SK-MEL-5 (cell line): ENCODE data around the gene RAB4B. TPM values are rescaled to one million over a fixed set of nuclear protein-coding genes. Genes with fewer than 3 reads are reported as not detected.
"Not testable (repeated sequence)": the region's sequence is repeated elsewhere in the genome, so short reads cannot be mapped to it uniquely, and the experiment has no call there.

Source experiments
- DNase-seq: peaks from one replicate; pipeline ENCODE4 v3.0.0-alpha.2; 2016; ENCODE audit warnings: low read depth, low spot score
- in situ Hi-C: cut with HindIII; loops from 2 replicates; pipeline ENCODE4 v1.10.0; 2016; ENCODE audit warnings: low sequenced_read_pairs, high pct_unique_total_duplicates, low pct_unique_long_range_greater_than_20kb
- total RNA-seq: library from RNA; depleted of rRNA; stranded (reverse); fragments of >200 nt; shearing (Covaris generic); gene quantifications from 2 replicates; pipeline ENCODE4 v1.2.3, GENCODE V29; 2014

RAB4B gene
- total RNA-seq, 1 experiment from 2014 or later: 17.9 TPM

DNA sequence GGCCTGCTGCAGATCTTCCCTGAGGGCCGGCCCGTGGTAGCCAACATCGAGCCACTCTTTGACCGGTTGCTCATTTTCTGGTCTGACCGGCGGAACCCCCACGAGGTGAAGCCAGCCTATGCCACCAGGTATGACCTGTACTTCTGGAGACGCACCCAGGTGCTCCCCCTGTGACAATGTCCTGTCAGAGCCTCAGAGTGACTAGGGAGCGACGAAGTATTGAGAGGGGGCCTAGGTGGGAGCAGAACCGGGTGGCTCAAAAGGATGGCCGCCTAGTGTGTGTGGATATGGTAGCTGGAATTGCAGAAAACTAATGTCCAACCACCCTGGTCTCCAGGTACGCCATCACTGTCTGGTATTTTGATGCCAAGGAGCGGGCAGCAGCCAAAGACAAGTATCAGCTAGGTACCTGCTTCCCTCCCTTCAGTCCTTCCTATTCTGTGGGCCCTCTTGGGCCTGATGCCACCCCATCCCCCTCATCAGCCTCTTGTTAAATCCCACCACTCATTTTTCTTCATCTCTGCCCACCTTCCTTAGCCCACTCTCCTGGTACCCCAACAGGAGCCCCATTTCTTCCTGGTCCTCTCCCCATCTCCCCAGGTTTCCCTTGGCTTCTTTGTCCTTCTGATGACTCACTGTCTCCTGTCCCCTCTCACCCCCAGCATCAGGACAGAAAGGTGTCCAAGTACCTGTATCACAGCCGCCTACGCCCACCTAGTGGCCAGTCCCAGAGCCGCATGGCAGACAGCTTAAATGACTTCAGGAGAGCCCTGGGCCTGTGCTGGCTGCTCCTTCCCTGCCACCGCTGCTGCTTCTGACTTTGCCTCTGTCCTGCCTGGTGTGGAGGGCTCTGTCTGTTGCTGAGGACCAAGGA lies 29.3 kb downstream of the RAB4B start:
- in situ Hi-C loops: no loop called here
- peak; percentile 14 for DNase-seq

DNA sequence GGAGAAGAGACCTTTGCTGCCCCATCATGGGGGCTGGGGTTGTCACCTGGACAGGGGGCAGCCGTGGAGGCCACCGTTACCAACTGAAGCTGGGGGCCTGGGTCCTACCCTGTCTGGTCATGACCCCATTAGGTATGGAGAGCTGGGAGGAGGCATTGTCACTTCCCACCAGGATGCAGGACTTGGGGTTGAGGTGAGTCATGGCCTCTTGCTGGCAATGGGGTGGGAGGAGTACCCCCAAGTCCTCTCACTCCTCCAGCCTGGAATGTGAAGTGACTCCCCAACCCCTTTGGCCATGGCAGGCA lies 29.9 kb downstream of the RAB4B start:
- DNase-seq: no peak
- in situ Hi-C loops: no loop called here

DNA sequence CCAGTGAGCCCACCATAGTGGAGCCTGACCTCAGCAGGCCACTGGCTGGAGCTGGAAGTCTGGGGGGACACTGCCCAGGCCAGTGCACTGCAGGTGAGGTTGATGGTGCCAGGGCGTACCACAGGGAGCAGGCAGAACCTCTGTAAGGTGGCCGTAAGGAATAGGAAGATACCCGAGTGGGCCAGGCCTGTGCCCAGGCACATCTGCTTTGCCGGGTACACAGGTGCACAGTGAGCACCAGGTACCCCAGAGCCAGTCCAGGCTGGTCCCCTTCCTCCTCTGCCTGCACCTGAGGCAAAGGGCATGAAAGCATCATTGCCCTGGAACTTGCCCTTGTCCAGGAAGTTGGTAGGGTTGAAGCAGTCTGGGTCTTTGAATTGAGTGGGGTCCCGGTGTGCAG lies 30.4 kb downstream of the RAB4B start:
- in situ Hi-C loops: no loop called here
- no peak for DNase-seq

GRCh38 chr19:40809358-40810086 lies 31.5 kb downstream of the RAB4B start:
- in situ Hi-C loops: no loop called here
- no peak for DNase-seq

- no peak for DNase-seq
- in situ Hi-C loops: no loop called here
These were observed 32.1 kb downstream of the RAB4B start for GRCh38 chr19:40810160-40810559.

DNA sequence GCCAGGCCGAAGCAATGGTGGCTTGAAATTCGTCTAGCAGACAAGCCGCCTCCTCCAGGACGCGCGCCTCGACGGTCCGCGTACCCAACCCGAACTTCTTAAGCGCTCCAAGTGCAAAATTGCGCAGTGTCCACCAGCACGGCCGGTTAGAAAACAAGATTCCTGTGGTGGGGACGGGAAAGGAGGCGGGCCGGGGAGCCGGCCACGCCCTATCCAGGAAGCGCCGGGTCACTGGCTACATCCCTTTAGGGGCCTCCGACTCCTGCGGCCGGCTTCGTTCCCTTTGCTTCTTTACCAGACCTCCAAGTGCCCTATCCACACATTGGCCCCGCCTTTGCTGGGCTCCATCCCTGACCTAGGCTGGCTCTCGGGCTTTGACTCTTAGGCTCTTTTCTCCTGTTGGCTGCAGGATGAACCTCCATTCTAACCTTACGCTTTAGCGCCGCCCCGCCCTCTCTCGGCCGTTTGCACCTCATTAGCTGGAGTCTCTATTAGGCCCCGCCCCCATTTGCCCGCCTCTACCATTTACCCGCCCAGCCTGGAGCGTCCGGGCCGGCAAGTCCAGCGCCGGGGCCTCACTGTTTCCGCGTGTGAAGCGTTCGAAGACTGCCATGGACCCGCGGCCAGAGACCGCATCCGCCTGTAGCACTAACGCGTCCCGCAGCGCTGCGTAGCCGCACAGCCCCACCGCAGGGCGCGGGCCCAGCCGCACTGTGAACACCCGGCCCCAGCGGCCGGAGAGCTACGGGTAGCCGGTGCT lies 32.8 kb downstream of the RAB4B start:
- peak; percentile 61 for DNase-seq
- in situ Hi-C loops: not testable (repeated sequence)

- no peak for DNase-seq
- in situ Hi-C loops: no loop called here
These were observed 33.7 kb downstream of the RAB4B start for GRCh38 chr19:40811478-40812341.

DNA sequence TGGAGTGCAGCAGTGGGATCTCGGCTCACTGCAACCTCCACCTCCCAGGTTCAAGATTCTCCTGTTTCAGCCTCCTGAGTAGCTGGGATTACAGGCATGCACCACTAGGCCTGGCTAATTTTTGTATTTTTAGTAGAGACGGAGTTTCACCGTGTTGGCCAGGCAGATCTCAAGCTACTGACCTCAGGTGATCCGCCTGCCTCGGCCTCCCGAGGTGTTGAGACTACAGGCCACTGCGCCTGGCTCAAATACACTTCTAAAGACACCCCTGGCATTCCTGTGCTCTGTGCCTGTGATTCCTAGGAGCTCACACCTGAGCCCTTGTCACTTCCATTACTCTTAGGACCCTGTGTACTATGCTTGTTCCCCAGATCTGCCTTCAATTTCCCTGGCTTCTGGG lies 34.5 kb downstream of the RAB4B start:
- DNase-seq, in situ Hi-C loops: not testable (repeated sequence)

DNA sequence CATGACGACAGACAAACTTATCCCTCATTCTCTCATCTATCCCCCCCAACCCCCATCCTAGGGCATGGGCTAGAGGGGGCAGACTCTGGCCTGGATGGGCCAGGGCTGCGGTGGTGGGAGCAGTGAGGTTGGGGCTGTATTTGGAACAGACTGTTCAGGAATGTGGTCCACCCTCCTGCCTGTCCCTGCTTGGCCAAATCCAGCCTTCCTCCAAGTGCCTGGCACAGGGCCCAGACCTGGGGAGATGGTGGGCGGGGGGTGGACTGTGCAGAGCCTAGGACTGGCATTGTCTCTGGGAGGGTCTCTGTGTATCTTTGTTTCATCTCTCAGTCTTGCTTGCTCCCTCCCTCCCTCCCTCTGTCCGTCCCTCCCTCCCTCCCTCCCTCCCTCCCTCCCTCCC lies 35.1 kb downstream of the RAB4B start:
- DNase-seq: no peak
- in situ Hi-C loops: no loop called here

DNA sequence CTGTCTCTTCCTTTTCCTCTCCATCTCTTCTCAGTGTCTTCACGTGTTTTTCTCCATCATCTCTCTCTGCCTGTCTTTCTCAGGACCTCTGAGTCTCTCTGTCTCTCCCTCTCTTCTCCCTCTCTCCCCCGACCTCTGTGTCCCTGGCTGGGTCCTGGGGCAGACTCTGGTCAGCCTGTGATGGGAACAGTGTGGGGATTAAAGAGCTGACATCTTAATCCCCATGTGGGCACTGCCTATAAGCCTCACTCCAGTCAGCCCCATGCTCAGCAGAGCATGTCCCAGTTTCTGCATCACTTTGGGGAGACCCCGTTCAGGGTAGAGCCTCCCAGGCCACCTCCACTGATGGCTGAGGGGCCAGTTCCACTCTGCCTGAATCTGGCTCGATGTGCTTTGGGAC lies 37.2 kb downstream of the RAB4B start:
- in situ Hi-C loops: no loop called here
- no peak for DNase-seq

DNA sequence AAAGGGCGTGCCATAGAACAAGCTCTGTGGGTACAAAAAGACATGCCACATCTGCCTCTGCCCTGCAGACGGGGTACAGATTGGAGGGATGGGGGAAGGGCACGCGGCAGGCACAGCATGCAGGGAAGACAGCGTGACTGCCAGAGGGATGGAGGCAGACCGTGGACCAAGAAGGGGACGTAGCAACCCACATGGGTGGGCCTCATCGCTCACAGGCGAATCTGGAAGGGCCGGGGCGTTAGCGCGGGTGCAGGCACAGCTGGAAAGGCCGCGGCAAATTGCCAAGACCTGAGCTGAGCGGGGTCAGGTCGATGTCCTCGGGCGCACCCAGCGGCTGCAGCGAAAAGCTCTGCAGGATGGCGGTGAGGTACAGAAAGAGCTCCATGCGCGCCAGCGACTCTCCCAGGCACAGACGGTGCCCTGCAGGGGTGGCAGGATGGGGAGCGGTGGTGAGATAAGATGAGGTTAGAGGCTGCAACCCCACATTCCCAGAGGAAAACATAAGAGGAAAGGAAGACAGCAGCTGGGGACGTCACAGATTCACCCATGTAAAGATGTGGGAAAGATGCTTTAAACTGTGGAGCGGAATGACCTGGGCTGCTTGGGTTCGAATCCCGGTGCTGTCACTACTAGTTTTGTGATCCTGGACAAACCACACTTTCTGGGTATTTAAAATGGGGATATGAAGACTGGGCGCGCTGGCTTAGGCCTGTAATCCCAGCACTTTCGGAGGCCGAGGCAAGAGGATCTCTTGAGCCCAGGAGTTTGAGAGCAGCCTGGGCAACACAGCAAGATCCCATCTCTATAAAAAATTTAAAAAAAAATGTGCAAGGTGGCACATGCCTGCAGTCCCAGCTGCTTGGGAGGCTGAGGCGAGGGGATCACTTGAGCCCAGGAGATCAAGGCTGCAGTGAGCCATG lies 40.7 kb downstream of the RAB4B start:
- DNase-seq, in situ Hi-C loops: not testable (repeated sequence)

DNA sequence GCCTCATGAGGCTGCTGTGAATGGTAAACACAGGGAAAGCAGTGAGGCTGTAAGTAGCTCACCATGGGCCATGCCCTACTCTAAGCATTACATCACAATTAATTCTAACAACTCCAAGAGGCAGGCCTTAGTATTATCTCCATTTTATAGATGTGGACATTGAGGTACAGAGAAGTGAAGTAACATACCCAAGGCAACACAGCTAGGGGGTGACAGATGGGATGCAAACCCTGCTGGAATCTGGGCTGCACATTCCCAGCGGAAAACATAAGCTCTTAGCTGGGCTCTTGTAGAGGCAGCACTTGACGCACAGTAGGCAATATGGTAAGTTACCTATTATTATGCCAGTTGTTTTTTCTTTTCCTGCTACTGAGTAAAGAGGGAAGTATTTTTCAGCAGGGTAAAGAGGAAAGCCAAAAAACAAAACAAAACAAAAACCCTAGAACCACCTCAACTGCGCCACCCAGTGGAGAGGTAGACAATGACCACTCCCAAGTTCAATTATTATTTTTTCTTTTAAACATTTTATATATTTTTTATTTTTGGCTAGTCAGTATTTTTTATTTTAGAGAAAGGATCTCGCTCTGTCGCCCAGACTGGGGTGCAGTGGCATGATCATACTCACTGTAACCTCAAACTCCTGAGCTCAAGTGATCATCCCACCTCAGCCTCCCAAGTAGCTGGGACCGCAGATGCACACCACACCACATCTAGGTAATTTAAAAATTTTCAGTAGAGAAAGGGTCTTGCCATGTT lies 41.6 kb downstream of the RAB4B start:
- in situ Hi-C loops: not testable (repeated sequence)

GRCh38 chr19:40822161-40822560 lies 44.1 kb downstream of the RAB4B start:
- DNase-seq: no peak
- in situ Hi-C loops: no loop called here

More for the DNA sequence above, 41.6 kb downstream of the RAB4B start:
- DNase-seq: peak; percentile 26

GRCh38 chr19:40822704-40823553 lies 44.9 kb downstream of the RAB4B start:
- in situ Hi-C loops, DNase-seq: not testable (repeated sequence)

DNA sequence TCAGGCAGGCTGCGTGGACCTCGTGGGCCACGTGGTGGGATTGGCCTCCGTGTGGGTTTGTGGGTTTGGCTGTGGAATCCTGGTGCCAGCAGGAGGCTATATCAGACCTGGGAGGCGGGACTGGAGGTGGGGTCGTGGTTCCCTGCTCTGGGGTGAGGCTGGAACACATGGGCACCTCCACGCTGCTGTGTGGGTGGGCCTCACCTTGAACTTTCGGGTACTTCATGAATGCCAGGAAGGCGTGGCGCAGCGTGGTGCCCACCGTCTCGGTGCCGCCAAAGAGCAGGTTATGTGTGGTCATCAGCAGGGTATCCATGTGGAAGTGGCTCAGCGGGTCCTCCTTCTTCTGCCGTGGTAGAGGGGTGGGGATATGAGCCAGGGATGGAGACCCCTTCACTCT lies 46.9 kb downstream of the RAB4B start:
- DNase-seq, in situ Hi-C loops: not testable (repeated sequence)
